ENCODE data around the gene EGFLAM. TPM values are rescaled to one million over a fixed set of nuclear protein-coding genes. Genes with fewer than 3 reads are reported as not detected.

EGFLAM gene
- total and polyA plus RNA-seq, 2 experiments from 2014 or later, result 0.06 to 0.27 TPM

- no peaks in the 10 kb centered on the region for H3K27me3 ChIP-seq
- TF ChIP-seq CTCF (IDR thresholded peaks at IDR 0.05; ENCODE audit: low read depth, low read length), result no peak
- no peaks in the 10 kb centered on the region for H3K36me3 ChIP-seq
- H3K27ac ChIP-seq, result no peak overlapping the region
- H3K4me3 ChIP-seq, result no peak overlapping the region
- no peak for DNase-seq (ENCODE audit: low read depth in 1 of 2, low spot score in 1 of 2)
- H3K4me1 ChIP-seq (ENCODE audit: low read depth), result no peaks in the 10 kb centered on the region
- H3K9me3 ChIP-seq (ENCODE audit: low read depth), result no peaks in the 10 kb centered on the region
Observed at GRCh38 chr5:38226091-38226490, 32.3 kb upstream of the EGFLAM start.

- no peak for DNase-seq (ENCODE audit: low read depth in 1 of 2, low spot score in 1 of 2)
- Histone ChIP-seq H3K27me3 (no peaks in the 10 kb centered on the region), H3K36me3 (no peaks in the 10 kb centered on the region), H3K4me1 (ENCODE audit: low read depth) (no peaks in the 10 kb centered on the region), H3K9me3 (ENCODE audit: low read depth) (no peaks in the 10 kb centered on the region), H3K4me3 (no peak overlapping the region), H3K27ac (no peak overlapping the region)
- no peak for TF ChIP-seq CTCF (IDR thresholded peaks at IDR 0.05; ENCODE audit: low read depth, low read length)
Observed at GRCh38 chr5:38228914-38229313, 29.4 kb upstream of the EGFLAM start.

- Histone ChIP-seq H3K27ac (no peak overlapping the region), H3K9me3 (ENCODE audit: low read depth) (no peaks in the 10 kb centered on the region), H3K36me3 (no peaks in the 10 kb centered on the region), H3K4me3 (no peak overlapping the region), H3K4me1 (ENCODE audit: low read depth) (no peaks in the 10 kb centered on the region), H3K27me3 (no peaks in the 10 kb centered on the region)
- no peak for TF ChIP-seq CTCF (IDR thresholded peaks at IDR 0.05; ENCODE audit: low read depth, low read length)
- DNase-seq (ENCODE audit: low read depth in 1 of 2, low spot score in 1 of 2), result no peak
Observed at GRCh38 chr5:38234737-38235136, 23.6 kb upstream of the EGFLAM start.

- H3K36me3 ChIP-seq, result no peaks in the 10 kb centered on the region
- H3K4me1 ChIP-seq (ENCODE audit: low read depth), result no peaks in the 10 kb centered on the region
- TF ChIP-seq CTCF (IDR thresholded peaks at IDR 0.05; ENCODE audit: low read depth, low read length), result no peak
- H3K9me3 ChIP-seq (ENCODE audit: low read depth), result no peaks in the 10 kb centered on the region
- no peak overlapping the region for H3K27ac ChIP-seq
- H3K27me3 ChIP-seq, result no peaks in the 10 kb centered on the region
- no peak for DNase-seq (ENCODE audit: low read depth in 1 of 2, low spot score in 1 of 2)
- H3K4me3 ChIP-seq, result no peak overlapping the region
Observed at GRCh38 chr5:38237681-38238080, 20.7 kb upstream of the EGFLAM start.

GRCh38 chr5:38240212-38240611, 18.1 kb upstream of the EGFLAM start:
- H3K9me3 ChIP-seq (ENCODE audit: low read depth), result no peaks in the 10 kb centered on the region
- no peaks in the 10 kb centered on the region for H3K27me3 ChIP-seq
- no peak for TF ChIP-seq CTCF (IDR thresholded peaks at IDR 0.05; ENCODE audit: low read depth, low read length)
- no peaks in the 10 kb centered on the region for H3K4me1 ChIP-seq (ENCODE audit: low read depth)
- no peak for DNase-seq (ENCODE audit: low read depth in 1 of 2, low spot score in 1 of 2)
- no peaks in the 10 kb centered on the region for H3K36me3 ChIP-seq
- no peak overlapping the region for H3K4me3 ChIP-seq
- no peak overlapping the region for H3K27ac ChIP-seq

GRCh38 chr5:38241655-38242054, 16.7 kb upstream of the EGFLAM start:
- Histone ChIP-seq H3K27me3 (no peaks in the 10 kb centered on the region), H3K4me3 (no peak overlapping the region), H3K36me3 (no peaks in the 10 kb centered on the region), H3K27ac (no peak overlapping the region), H3K9me3 (ENCODE audit: low read depth) (no peaks in the 10 kb centered on the region), H3K4me1 (ENCODE audit: low read depth) (no peaks in the 10 kb centered on the region)
- TF ChIP-seq CTCF (IDR thresholded peaks at IDR 0.05; ENCODE audit: low read depth, low read length), result no peak
- DNase-seq (ENCODE audit: low read depth in 1 of 2, low spot score in 1 of 2), result no peak
